HEK293 (cell line): ENCODE measurements around the gene BLVRA.

ENCODE experiments used
- CTCF ChIA-PET: fragments of 350-600 bp; formaldehyde crosslinking; extraction: SDS; loops from one replicate; lab custom pipeline; 2021; ENCODE audit warnings: antibody characterized with exemption; lab: Yijun Ruan, JAX
- POLR2A ChIA-PET: fragments of 300-600 bp; formaldehyde crosslinking; extraction: SDS; loops from one replicate; lab custom pipeline; 2020; ENCODE audit warnings: antibody characterized with exemption, inconsistent platforms; lab: Yijun Ruan, JAX
- H3K27ac ChIP-seq: fragments of 200-500 bp; sonication (Bioruptor generic); 2 replicates; pipeline ENCODE4 v1.5.1; 2014; ENCODE audit warnings: low read depth, low read length, control low read depth, inconsistent platforms; ENCODE audit errors: extremely low read depth
- H3K36me3 ChIP-seq, 2 experiments: fragments of 200-500 bp in 1 of 2; sonication (Bioruptor generic) in 1 of 2; 1 replicate in 1 of 2; 2 replicates in 1 of 2; pipeline ENCODE4 v1.5.1; 2014 to 2017; ENCODE audit warnings: inconsistent platforms in 2 of 2, low read length in 2 of 2; ENCODE audit not compliant: control insufficient read depth in 2 of 2, insufficient read depth in 1 of 2
- H3K4me1 ChIP-seq: fragments of 200-500 bp; sonication (Bioruptor generic); 2 replicates; pipeline ENCODE4 v1.5.1; 2014; ENCODE audit warnings: mild to moderate bottlenecking, low read length, inconsistent platforms; ENCODE audit not compliant: control insufficient read depth, insufficient read depth
- H3K4me3 ChIP-seq: 2 replicates; pipeline ENCODE4 v1.5.1; 2011; ENCODE audit warnings: low read depth, mild to moderate bottlenecking, control low read depth, low read length, moderate library complexity
- H3K9me3 ChIP-seq: fragments of 200-500 bp; sonication (Bioruptor generic); 2 replicates; pipeline ENCODE4 v1.5.1; 2014; ENCODE audit warnings: low read depth, low read length, inconsistent platforms; ENCODE audit not compliant: control insufficient read depth, insufficient read depth
- BCL11B ChIP-seq: fragments of 450-650 bp; formaldehyde crosslinking; IDR thresholded peaks from 2 replicates; pipeline ENCODE4 v1.5.1; 2016; ENCODE audit warnings: low read depth, missing biosample characterization, missing genetic modification characterization
- KLF1 ChIP-seq: fragments of 450-650 bp; formaldehyde crosslinking; IDR thresholded peaks from 2 replicates; pipeline ENCODE4 v1.5.1; 2016; ENCODE audit warnings: missing biosample characterization, missing genetic modification characterization
- KLF8 ChIP-seq: fragments of 450-650 bp; formaldehyde crosslinking; IDR thresholded peaks from 2 replicates; pipeline ENCODE4 v1.5.1; 2016; ENCODE audit warnings: missing biosample characterization, missing genetic modification characterization
- MYNN ChIP-seq: fragments of 450-650 bp; formaldehyde crosslinking; IDR thresholded peaks from 2 replicates; pipeline ENCODE4 v1.5.1; 2016; ENCODE audit warnings: missing biosample characterization, missing genetic modification characterization, borderline replicate concordance
- WT1 ChIP-seq: fragments of 450-650 bp; formaldehyde crosslinking; IDR thresholded peaks from 2 replicates; pipeline ENCODE4 v1.5.1; 2016; ENCODE audit warnings: missing biosample characterization, missing genetic modification characterization
- ZIC2 ChIP-seq: fragments of 450-650 bp; formaldehyde crosslinking; IDR thresholded peaks from 2 replicates; pipeline ENCODE4 v1.5.1; 2016; ENCODE audit warnings: missing biosample characterization, missing genetic modification characterization
- ZNF146 ChIP-seq: fragments of 450-650 bp; formaldehyde crosslinking; IDR thresholded peaks from 2 replicates; pipeline ENCODE4 v1.5.1; 2016; ENCODE audit warnings: missing biosample characterization, missing genetic modification characterization
- ZNF23 ChIP-seq: fragments of 450-650 bp; formaldehyde crosslinking; IDR thresholded peaks from 2 replicates; pipeline ENCODE4 v1.5.1; 2016; ENCODE audit warnings: missing biosample characterization, missing genetic modification characterization, borderline replicate concordance
- ZNF239 ChIP-seq: fragments of 450-650 bp; formaldehyde crosslinking; IDR thresholded peaks from 2 replicates; pipeline ENCODE4 v1.5.1; 2016; ENCODE audit warnings: missing biosample characterization, missing genetic modification characterization
- ZNF302 ChIP-seq: fragments of 450-650 bp; formaldehyde crosslinking; IDR thresholded peaks from 2 replicates; pipeline ENCODE4 v1.5.1; 2016; ENCODE audit warnings: missing biosample characterization, missing genetic modification characterization, low read depth
- ZNF341 ChIP-seq: fragments of 450-650 bp; formaldehyde crosslinking; IDR thresholded peaks from 2 replicates; pipeline ENCODE4; 2016; ENCODE audit warnings: low read depth, missing biosample characterization, missing genetic modification characterization
- ZNF423 ChIP-seq: fragments of 450-650 bp; formaldehyde crosslinking; IDR thresholded peaks from 2 replicates; pipeline ENCODE4 v1.5.1; 2016; ENCODE audit warnings: missing biosample characterization, missing genetic modification characterization
- ZNF610 ChIP-seq: fragments of 450-650 bp; formaldehyde crosslinking; IDR thresholded peaks from 2 replicates; pipeline ENCODE4 v1.5.1; 2016; ENCODE audit warnings: missing biosample characterization, missing genetic modification characterization, borderline replicate concordance
- ZNF654 ChIP-seq: fragments of 450-650 bp; formaldehyde crosslinking; IDR thresholded peaks from 2 replicates; pipeline ENCODE4 v1.5.1; 2016; ENCODE audit warnings: low read depth, missing biosample characterization, missing genetic modification characterization
- ZNF701 ChIP-seq: fragments of 450-650 bp; formaldehyde crosslinking; IDR thresholded peaks from 2 replicates; pipeline ENCODE4 v1.5.1; 2016; ENCODE audit warnings: missing biosample characterization, missing genetic modification characterization
- ZNF843 ChIP-seq: fragments of 450-650 bp; formaldehyde crosslinking; IDR thresholded peaks from 2 replicates; pipeline ENCODE4 v1.5.1; 2016; ENCODE audit warnings: missing biosample characterization, missing genetic modification characterization
- ZSCAN16 ChIP-seq: fragments of 450-650 bp; formaldehyde crosslinking; IDR thresholded peaks from 2 replicates; pipeline ENCODE4 v1.5.1; 2016; ENCODE audit warnings: missing biosample characterization, missing genetic modification characterization
- TF ChIP-seq, protein P1 (sequence below): fragments of 450-650 bp; formaldehyde crosslinking; IDR thresholded peaks from 2 replicates; pipeline ENCODE4 v1.5.1; 2016; ENCODE audit warnings: missing biosample characterization, missing genetic modification characterization

The BLVRA gene

DNA sequence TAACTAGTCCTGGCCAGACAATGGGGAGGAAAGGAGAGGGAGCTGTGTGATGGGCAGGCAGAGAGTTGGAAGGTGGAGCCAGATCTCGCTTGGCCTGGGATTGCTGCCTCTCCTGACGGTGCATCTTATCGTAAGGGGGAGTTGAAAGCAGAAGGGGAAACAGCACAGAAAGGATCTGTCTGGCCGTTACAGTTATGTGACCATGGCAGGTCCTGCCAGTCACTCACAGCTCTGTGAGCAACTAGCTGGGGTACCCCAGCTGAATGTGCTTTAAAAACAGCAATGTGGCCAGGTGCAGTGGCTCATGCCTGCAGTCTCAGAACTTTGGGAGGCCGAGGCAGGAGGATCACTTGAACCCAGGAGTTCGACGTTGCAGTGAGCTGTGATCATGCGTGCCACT lies 8.1 kb downstream of the BLVRA start:
- Histone ChIP-seq H3K9me3 (no peaks in the 10 kb centered on the region), H3K36me3 (peaks cover 0 to 8% of the 10 kb centered on the region in 2 experiments; a peak in 1 of 3 replicates), H3K27ac (no peak overlapping the region), H3K4me1 (peaks cover 19% of the 10 kb centered on the region; the same call in 1 of the 2 replicates), H3K4me3 (no peak overlapping the region)
- TF ChIP-seq BCL11B (tag by site-specific recombination), result no peak
- 0 out of 2 replicates have a peak, but pooled peaks have one; percentile 22 for TF ChIP-seq ZNF610
- TF ChIP-seq ZNF146 (tag by site-specific recombination), result no peak
- peak; percentile 84 for TF ChIP-seq ZNF341 (tag by site-specific recombination)
- ChIA-PET CTCF (no interaction called here), POLR2A (no interaction called here)

DNA sequence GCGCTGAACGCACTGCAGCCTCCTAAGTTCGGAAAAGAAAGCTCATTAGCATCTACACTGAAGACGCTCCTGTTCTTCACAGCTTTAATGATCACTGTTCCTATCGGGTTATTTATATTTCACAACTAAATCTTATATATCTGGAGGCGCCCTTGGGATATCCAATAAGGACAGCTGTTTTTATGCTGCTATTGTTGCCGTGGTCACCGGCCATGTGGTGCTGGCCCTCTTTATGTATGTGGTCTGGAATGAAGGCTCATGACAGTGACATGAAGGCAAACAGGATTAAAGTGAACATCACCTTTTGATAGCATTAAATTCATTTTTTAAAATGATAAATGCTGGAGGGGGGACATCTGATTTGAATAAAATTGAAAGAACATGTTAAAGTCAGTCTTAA lies 8.8 kb downstream of the BLVRA start:
- Histone ChIP-seq H3K4me1 (peaks cover 16% of the 10 kb centered on the region; the same call in 1 of the 2 replicates), H3K36me3 (peaks cover 0 to 16% of the 10 kb centered on the region in 2 experiments; a peak in 1 of 3 replicates), H3K27ac (no peak overlapping the region), H3K4me3 (no peak overlapping the region), H3K9me3 (no peaks in the 10 kb centered on the region)
- CTCF ChIA-PET, result no interaction called here
- POLR2A ChIA-PET, result no interaction called here
- TF ChIP-seq KLF1 (tag by site-specific recombination) (no peak), WT1 (tag by site-specific recombination) (no peak), MYNN (tag by site-specific recombination) (no peak), ZNF701 (tag by site-specific recombination) (no peak), KLF8 (tag by site-specific recombination) (no peak), ZNF239 (tag by site-specific recombination) (no peak), ZNF843 (tag by site-specific recombination) (no peak), ZNF654 (tag by site-specific recombination) (no peak), ZNF23 (tag by site-specific recombination) (no peak), ZNF423 (tag by site-specific recombination) (no peak)
- TF ChIP-seq, protein P1, sequence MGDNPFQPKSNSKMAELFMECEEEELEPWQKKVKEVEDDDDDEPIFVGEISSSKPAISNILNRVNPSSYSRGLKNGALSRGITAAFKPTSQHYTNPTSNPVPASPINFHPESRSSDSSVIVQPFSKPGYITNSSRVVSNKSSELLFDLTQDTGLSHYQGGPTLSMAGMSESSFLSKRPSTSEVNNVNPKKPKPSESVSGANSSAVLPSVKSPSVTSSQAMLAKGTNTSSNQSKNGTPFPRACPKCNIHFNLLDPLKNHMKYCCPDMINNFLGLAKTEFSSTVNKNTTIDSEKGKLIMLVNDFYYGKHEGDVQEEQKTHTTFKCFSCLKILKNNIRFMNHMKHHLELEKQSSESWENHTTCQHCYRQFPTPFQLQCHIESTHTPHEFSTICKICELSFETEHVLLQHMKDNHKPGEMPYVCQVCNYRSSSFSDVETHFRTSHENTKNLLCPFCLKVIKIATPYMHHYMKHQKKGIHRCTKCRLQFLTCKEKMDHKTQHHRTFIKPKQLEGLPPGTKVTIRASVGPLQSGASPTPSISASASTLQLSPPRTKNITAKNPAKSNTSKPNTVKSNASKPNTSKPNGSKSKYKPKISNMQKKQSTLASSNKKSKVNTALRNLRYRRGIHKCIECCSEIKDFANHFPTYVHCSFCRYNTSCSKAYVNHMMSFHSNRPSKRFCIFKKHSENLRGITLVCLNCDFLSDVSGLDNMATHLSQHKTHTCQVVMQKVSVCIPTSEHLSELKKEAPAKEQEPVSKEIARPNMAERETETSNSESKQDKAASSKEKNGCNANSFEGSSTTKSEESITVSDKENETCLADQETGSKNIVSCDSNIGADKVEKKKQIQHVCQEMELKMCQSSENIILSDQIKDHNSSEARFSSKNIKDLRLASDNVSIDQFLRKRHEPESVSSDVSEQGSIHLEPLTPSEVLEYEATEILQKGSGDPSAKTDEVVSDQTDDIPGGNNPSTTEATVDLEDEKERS (tag by site-specific recombination), result no peak

DNA sequence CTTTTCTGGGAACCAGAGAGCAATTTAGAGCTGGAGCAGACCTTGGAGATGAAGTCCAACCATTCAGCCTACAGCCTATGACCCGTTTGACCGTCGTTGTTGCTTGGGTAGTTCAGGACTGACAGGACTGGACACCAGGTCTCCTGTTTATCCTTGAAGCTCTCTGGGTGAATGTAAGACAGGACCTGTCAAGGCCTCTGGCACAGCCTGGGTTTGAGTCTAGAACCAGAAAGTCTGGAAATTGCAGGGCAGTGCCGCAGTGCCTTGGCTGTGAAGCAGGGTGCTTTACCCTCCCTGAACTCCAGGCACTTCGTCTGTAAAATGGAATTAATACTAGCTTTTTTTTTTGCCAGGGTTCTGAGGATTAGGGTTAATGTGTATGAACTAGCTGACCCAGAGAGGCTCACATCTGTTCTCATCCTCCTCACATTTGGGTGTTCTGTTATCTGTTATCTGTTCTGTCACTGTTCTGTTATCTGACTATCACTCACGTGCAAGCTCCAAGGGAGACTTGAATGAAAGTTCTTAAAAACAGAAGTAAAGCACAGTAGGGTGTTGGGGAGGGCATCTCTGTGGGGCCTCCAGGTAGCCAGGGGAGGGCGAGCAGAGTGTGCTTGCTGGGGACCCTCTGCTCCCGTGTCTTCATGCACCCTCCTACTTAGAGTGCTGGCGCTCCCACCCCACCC lies 9.9 kb downstream of the BLVRA start:
- Histone ChIP-seq H3K9me3 (no peaks in the 10 kb centered on the region), H3K27ac (no peak overlapping the region), H3K4me1 (peaks cover 16% of the 10 kb centered on the region; the same call in 1 of the 2 replicates), H3K36me3 (peaks cover 0 to 21% of the 10 kb centered on the region in 2 experiments; a peak in 1 of 3 replicates), H3K4me3 (no peak overlapping the region)
- TF ChIP-seq ZSCAN16 (tag by site-specific recombination) (0 out of 2 replicates have a peak, but pooled peaks have one; percentile 14), ZIC2 (tag by site-specific recombination) (peak; percentile 52), ZNF302 (tag by site-specific recombination) (no peak)
- ChIA-PET CTCF (interaction anchor here (0.7 to 1.3 kb wide), 3 partner anchors 32 to 329 kb away, joined by 3 to 4 read pairs (median 4); no protein-coding TSS in a partner anchor), POLR2A (interaction anchor here (0.6 to 0.7 kb wide), 2 partner anchors 10 to 16 kb away, joined by 3 read pairs; partner anchors contain the start of gene BLVRA)
